ENCODE measurements around the gene ERCC6L2. TPM values are rescaled to one million over a fixed set of nuclear protein-coding genes. Genes with fewer than 3 reads are reported as not detected.
A peak's percentile ranks its signal among the peaks of the same experiment; 100 is the strongest.

Gene ERCC6L2
- total and polyA plus RNA-seq, 2 donors (not counting 3 experiments of a cell fraction or from before 2014, with no cell fraction given) = 4.7 to 31.8 TPM

GRCh38 chr9:95854386-95855020, 21.0 kb upstream of the ERCC6L2 start:
- peaks cover 55% of the 10 kb centered on the region for H3K4me1 ChIP-seq (ENCODE audit: control insufficient read depth, extremely low read depth, insufficient read depth, low read length)
- peak overlapping the region; percentile 83 for H3K4me2 ChIP-seq (ENCODE audit: insufficient read depth, low read length)
- no peaks in the 10 kb centered on the region for H4K20me1 ChIP-seq (replicated peaks; ENCODE audit: control insufficient read depth, extremely low read depth, insufficient read depth, low read length)
- DNase-seq (ENCODE audit: low read depth, low spot score) (peak; percentile 56), FAIRE-seq (no peak)
- H3K9ac ChIP-seq (replicated peaks; ENCODE audit: extremely low read depth, insufficient read depth, low read length) = peak overlapping the region; percentile 18
- TF ChIP-seq JUN (IDR thresholded peaks at IDR 0.05; ENCODE audit: borderline replicate concordance, insufficient read depth, insufficient read length, low read depth) = peak; percentile 21
- peak; percentile 30 for TF ChIP-seq GATA2 (IDR thresholded peaks at IDR 0.05; ENCODE audit: insufficient read depth, insufficient read length, low read depth, low read length)
- TF ChIP-seq FOS (IDR thresholded peaks at IDR 0.05; ENCODE audit: borderline replicate concordance, insufficient read depth, low read length) = peak; percentile 46
- no peak for TF ChIP-seq MAX (IDR thresholded peaks at IDR 0.05; ENCODE audit: insufficient read depth, insufficient read length)
- no peak for TF ChIP-seq POLR2AphosphoS5 (IDR thresholded peaks at IDR 0.05; ENCODE audit: insufficient read depth, low read depth, low read length)
- TF ChIP-seq MYC (IDR thresholded peaks at IDR 0.05; ENCODE audit: low read depth, low read length) = no peak
- no peaks in the 10 kb centered on the region for H3K9me3 ChIP-seq (replicated peaks; ENCODE audit: control insufficient read depth, insufficient read depth, low read length)
- peak overlapping the region; percentile 45 for H3K27ac ChIP-seq (ENCODE audit: insufficient read depth, low read depth, low read length)
- intact Hi-C loops (cut with micrococcal nuclease) = loop anchor here (2.0 kb wide), 1 partner anchor 54 kb away; no protein-coding TSS in a partner anchor
- no peaks in the 10 kb centered on the region for H3K36me3 ChIP-seq (ENCODE audit: control insufficient read depth in 2 of 2, extremely low read depth in 1 of 2, insufficient read depth in 2 of 2, low read length in 2 of 2)
- H3K79me2 ChIP-seq (ENCODE audit: control insufficient read depth, insufficient read depth, low read length) = no peaks in the 10 kb centered on the region
- H3K27me3 ChIP-seq (ENCODE audit: control insufficient read depth in 2 of 2, insufficient read depth in 2 of 2, low read length in 2 of 2) = no peaks in the 10 kb centered on the region
- H2AFZ ChIP-seq (ENCODE audit: low read depth, low read length) = no peak overlapping the region
- POLR2A ChIA-PET = interaction anchor here (1.4 kb wide), 1 partner anchor 22 kb away, joined by 4 read pairs; no protein-coding TSS in a partner anchor
- BruUV-seq (replicated peaks) = TSS peak; percentile 28
- dilution Hi-C loops (cut with MboI; ENCODE audit: extremely low pct_ligation_motif_present, low sequenced_read_pairs) = no loop called here
- peak overlapping the region in 1 of 3 experiments; percentile 15 for H3K4me3 ChIP-seq (replicated peaks in 1 of 3; ENCODE audit: insufficient read depth in 1 of 3, low read depth in 1 of 3, low read length in 3 of 3)
- CTCF ChIA-PET = interaction anchor here (1.3 to 1.5 kb wide), 3 partner anchors 10 to 21 kb away, joined by 3 to 4 read pairs (median 3); partner anchors contain the start of gene ERCC6L2
- H3K9me1 ChIP-seq (replicated peaks; ENCODE audit: control insufficient read depth, extremely low read depth, insufficient read depth, low read length) = no peaks in the 10 kb centered on the region

- no TSS peak for BruUV-seq (replicated peaks)
- dilution Hi-C loops (cut with MboI; ENCODE audit: extremely low pct_ligation_motif_present, low sequenced_read_pairs) (no loop called here), intact Hi-C loops (cut with micrococcal nuclease) (loop anchor here (2.0 kb wide), 2 partner anchors 19 to 55 kb away; partner anchors contain the start of gene ERCC6L2)
- Histone ChIP-seq H3K4me2 (ENCODE audit: insufficient read depth, low read length) (no peak overlapping the region), H3K4me1 (ENCODE audit: control insufficient read depth, extremely low read depth, insufficient read depth, low read length) (peaks cover 55% of the 10 kb centered on the region), H3K9me1 (replicated peaks; ENCODE audit: control insufficient read depth, extremely low read depth, insufficient read depth, low read length) (no peaks in the 10 kb centered on the region), H3K27me3 (ENCODE audit: control insufficient read depth in 2 of 2, insufficient read depth in 2 of 2, low read length in 2 of 2) (no peaks in the 10 kb centered on the region), H4K20me1 (replicated peaks; ENCODE audit: control insufficient read depth, extremely low read depth, insufficient read depth, low read length) (no peaks in the 10 kb centered on the region), H3K9ac (replicated peaks; ENCODE audit: extremely low read depth, insufficient read depth, low read length) (no peak overlapping the region), H3K9me3 (replicated peaks; ENCODE audit: control insufficient read depth, insufficient read depth, low read length) (no peaks in the 10 kb centered on the region), H3K27ac (ENCODE audit: insufficient read depth, low read depth, low read length) (no peak overlapping the region), H3K4me3 (replicated peaks in 1 of 3; ENCODE audit: insufficient read depth in 1 of 3, low read depth in 1 of 3, low read length in 3 of 3) (no peak overlapping the region), H3K36me3 (ENCODE audit: control insufficient read depth in 2 of 2, extremely low read depth in 1 of 2, insufficient read depth in 2 of 2, low read length in 2 of 2) (no peaks in the 10 kb centered on the region), H2AFZ (ENCODE audit: low read depth, low read length) (no peak overlapping the region), H3K79me2 (ENCODE audit: control insufficient read depth, insufficient read depth, low read length) (no peaks in the 10 kb centered on the region)
- ChIA-PET CTCF (interaction anchor here (1.0 kb wide), 1 partner anchor 15 kb away, joined by 3 read pairs; no protein-coding TSS in a partner anchor), POLR2A (no interaction called here)
- FAIRE-seq (no peak), DNase-seq (ENCODE audit: low read depth, low spot score) (no peak)
- TF ChIP-seq FOS (IDR thresholded peaks at IDR 0.05; ENCODE audit: borderline replicate concordance, insufficient read depth, low read length) (no peak), EZH2 (IDR thresholded peaks at IDR 0.05; ENCODE audit: borderline replicate concordance, low read depth, low read length, severe bottlenecking) (no peak), MAX (IDR thresholded peaks at IDR 0.05; ENCODE audit: insufficient read depth, insufficient read length) (no peak), MYC (IDR thresholded peaks at IDR 0.05; ENCODE audit: low read depth, low read length) (no peak), CTCF (IDR thresholded peaks at IDR 0.05; ENCODE audit: extremely low read depth in 1 of 2, insufficient read depth in 1 of 2, low read depth in 1 of 2, low read length in 2 of 2) (no peak), JUN (IDR thresholded peaks at IDR 0.05; ENCODE audit: borderline replicate concordance, insufficient read depth, insufficient read length, low read depth) (no peak), POLR2AphosphoS5 (IDR thresholded peaks at IDR 0.05; ENCODE audit: insufficient read depth, low read depth, low read length) (no peak), POLR2A (IDR thresholded peaks at IDR 0.05; ENCODE audit: low read depth, low read length) (no peak), GATA2 (IDR thresholded peaks at IDR 0.05; ENCODE audit: insufficient read depth, insufficient read length, low read depth, low read length) (no peak)
Observed at GRCh38 chr9:95855961-95856360, 19.5 kb upstream of the ERCC6L2 start.
